KMS-11 (cell line): ENCODE measurements around the gene PYGO2.

ENCODE experiments used
- H2AFZ ChIP-seq: fragments of 200-600 bp; sonication (generic); 2 replicates; pipeline ENCODE4 v1.6.1; 2016; ENCODE audit warnings: antibody characterized with exemption, mixed run types, low read depth
- H3K27ac ChIP-seq: fragments of 200-600 bp; sonication (generic); 2 replicates; pipeline ENCODE4 v1.6.1; 2016; ENCODE audit warnings: mild to moderate bottlenecking, mixed run types
- H3K27me3 ChIP-seq: fragments of 200-600 bp; sonication (generic); 2 replicates; pipeline ENCODE4 v1.6.1; 2017; ENCODE audit warnings: mild to moderate bottlenecking, low read depth, mixed run types, moderate library complexity; ENCODE audit not compliant: insufficient read depth
- H3K36me3 ChIP-seq: fragments of 200-600 bp; sonication (generic); 2 replicates; pipeline ENCODE4 v1.6.1; 2017; ENCODE audit warnings: mild to moderate bottlenecking, mixed run types; ENCODE audit not compliant: insufficient read depth
- H3K4me1 ChIP-seq: fragments of 200-600 bp; sonication (generic); 2 replicates; pipeline ENCODE4 v1.6.1; 2016; ENCODE audit warnings: mild to moderate bottlenecking, low read depth, mixed run types; ENCODE audit not compliant: poor library complexity, severe bottlenecking
- H3K4me2 ChIP-seq: fragments of 200-600 bp; sonication (generic); 2 replicates; pipeline ENCODE4 v1.7.0; 2016; ENCODE audit warnings: mild to moderate bottlenecking, mixed run types
- H3K4me3 ChIP-seq: fragments of 200-600 bp; sonication (generic); IDR thresholded peaks from 2 replicates; pipeline ENCODE4 v1.6.1; 2017; ENCODE audit warnings: low read depth, low read length, mixed read lengths; ENCODE audit not compliant: insufficient read depth
- H3K79me2 ChIP-seq: fragments of 200-600 bp; sonication (generic); 2 replicates; pipeline ENCODE4 v1.6.1; 2016; ENCODE audit warnings: low read depth, mixed run types; ENCODE audit not compliant: insufficient read depth
- H3K9ac ChIP-seq: fragments of 200-600 bp; sonication (generic); 2 replicates; pipeline ENCODE4 v1.6.1; 2016; ENCODE audit warnings: mild to moderate bottlenecking, mixed run types
- H4K20me1 ChIP-seq: fragments of 200-600 bp; sonication (generic); 2 replicates; pipeline ENCODE4 v1.6.1; 2016; ENCODE audit warnings: mild to moderate bottlenecking, mixed run types; ENCODE audit not compliant: insufficient read depth
- CTCF ChIP-seq: fragments of 200-600 bp; sonication (generic); conservative IDR thresholded peaks from 2 replicates; pipeline ENCODE4 v1.6.1; 2017; ENCODE audit warnings: low read depth, mild to moderate bottlenecking, antibody characterized with exemption, low read length, moderate library complexity, mixed read lengths

The PYGO2 gene

GRCh38 chr1:154993572-154994268 is 32.1 kb upstream of the PYGO2 start, which contains the start of gene LENEP:
Gene LENEP, plus strand, starts transcription at chr1:154993586. Its CDS starts 22 bp downstream, at chr1:154993608.
- Histone ChIP-seq H2AFZ (no peak within 1 kb of the TSS), H3K4me1 (peaks cover 57% of the 10 kb centered on the region), H3K36me3 (peaks cover 6% of the 10 kb centered on the region; the same call in 1 of the 2 replicates), H3K4me3 (no peak within 1 kb of the TSS), H3K4me2 (no peak within 1 kb of the TSS), H3K27me3 (no peaks in the 10 kb centered on the region), H3K9ac (no peak within 1 kb of the TSS), H3K27ac (peak within 1 kb of the TSS; percentile 4; the same call in 1 of the 2 replicates), H4K20me1 (no peaks in the 10 kb centered on the region), H3K79me2 (0 out of 2 replicates have a peak, but pooled peaks cover 2% of the 10 kb centered on the region)
- no peak for TF ChIP-seq CTCF

- H2AFZ ChIP-seq = no peak overlapping the region
- no peak overlapping the region for H3K9ac ChIP-seq
- H3K27ac ChIP-seq = no peak overlapping the region; the same call in 1 of the 2 replicates
- H3K79me2 ChIP-seq = peaks cover 10% of the 10 kb centered on the region; the same call in 1 of the 2 replicates
- 0 out of 2 replicates have a peak, but pooled peaks have one; percentile 14 for TF ChIP-seq CTCF
- H3K4me2 ChIP-seq = no peak overlapping the region
- H3K4me1 ChIP-seq = peaks cover 51% of the 10 kb centered on the region
- no peaks in the 10 kb centered on the region for H4K20me1 ChIP-seq
- no peak overlapping the region for H3K4me3 ChIP-seq
- no peaks in the 10 kb centered on the region for H3K27me3 ChIP-seq
- H3K36me3 ChIP-seq = peaks cover 13% of the 10 kb centered on the region; the same call in 1 of the 2 replicates
Observed at GRCh38 chr1:154992721-154993571, 31.4 kb upstream of the PYGO2 start.

DNA sequence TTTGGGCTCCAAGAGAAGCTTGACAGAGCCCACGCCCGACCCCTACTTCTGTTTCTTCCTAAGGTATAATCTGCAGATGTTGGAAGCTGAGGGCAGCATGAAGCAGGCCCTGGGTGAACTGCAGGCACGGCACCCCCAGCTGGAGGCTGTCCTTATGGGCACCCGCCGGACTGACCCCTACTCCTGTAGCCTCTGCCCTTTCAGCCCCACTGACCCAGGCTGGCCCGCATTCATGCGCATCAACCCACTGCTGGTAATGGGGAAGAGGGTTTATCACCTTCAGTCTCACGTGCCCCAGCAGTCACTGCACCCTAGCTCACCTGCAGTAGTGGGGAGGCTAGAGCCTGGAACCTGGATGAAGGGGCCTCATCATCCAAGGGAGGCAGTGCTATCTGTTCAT is 28.7 kb upstream of the PYGO2 start:
- Histone ChIP-seq H3K27ac (no peak overlapping the region), H3K27me3 (no peaks in the 10 kb centered on the region), H3K4me2 (no peak overlapping the region), H4K20me1 (no peaks in the 10 kb centered on the region), H3K4me3 (no peak overlapping the region), H3K9ac (no peak overlapping the region), H2AFZ (no peak overlapping the region), H3K36me3 (peaks cover 17% of the 10 kb centered on the region; the same call in 1 of the 2 replicates), H3K79me2 (peaks cover 36% of the 10 kb centered on the region; the same call in 1 of the 2 replicates), H3K4me1 (peaks cover 32% of the 10 kb centered on the region)
- TF ChIP-seq CTCF = no peak

- Histone ChIP-seq H3K27me3 (no peaks in the 10 kb centered on the region), H3K27ac (no peak overlapping the region), H3K36me3 (peaks cover 17% of the 10 kb centered on the region; the same call in 1 of the 2 replicates), H3K4me2 (no peak overlapping the region), H3K9ac (no peak overlapping the region), H3K4me1 (peaks cover 34% of the 10 kb centered on the region), H3K79me2 (peaks cover 45% of the 10 kb centered on the region), H3K4me3 (no peak overlapping the region), H2AFZ (no peak overlapping the region), H4K20me1 (no peaks in the 10 kb centered on the region)
- TF ChIP-seq CTCF = no peak
Observed at GRCh38 chr1:154989195-154989860, 27.7 kb upstream of the PYGO2 start.
